ENCODE measurements around the gene GFRAL.

GRCh38 chr6:55388211-55388610 is 60.9 kb downstream of the GFRAL start:
- TF ChIP-seq POLR2A (IDR thresholded peaks at IDR 0.05; ENCODE audit: low read depth, low read length) (no peak), SPI1 (IDR thresholded peaks at IDR 0.05; ENCODE audit: low read depth, low read length) (no peak), TAF1 (IDR thresholded peaks at IDR 0.05; ENCODE audit: low read depth, low read length) (no peak), POLR2AphosphoS5 (IDR thresholded peaks at IDR 0.05; ENCODE audit: low read depth, low read length) (no peak), PAX5 (IDR thresholded peaks at IDR 0.05; ENCODE audit: insufficient read depth, low read length, severe bottlenecking) (no peak)

Measured in GM12891 (cell line).